Glomerular endothelial cell (primary cell): ENCODE results near the gene SCD5. TPM values are rescaled to one million over a fixed set of nuclear protein-coding genes. Genes with fewer than 3 reads are reported as not detected.

Experiments used
- DNase-seq: peaks from one replicate; pipeline ENCODE4 v3.0.0-alpha.2; 2011; ENCODE audit warnings: low read depth, low spot score; ENCODE audit errors: extremely low read depth
- total RNA-seq: library from RNA; depleted of rRNA; stranded (reverse); fragments of >200 nt; gene quantifications from 2 replicates; pipeline ENCODE4 v1.2.3, GENCODE V29; 2015

SCD5 gene
- total RNA-seq, 1 donor from 2014 or later: 28.4 TPM

GRCh38 chr4:82774711-82775171, 23.9 kb downstream of the SCD5 start:
- no peak for DNase-seq

DNA sequence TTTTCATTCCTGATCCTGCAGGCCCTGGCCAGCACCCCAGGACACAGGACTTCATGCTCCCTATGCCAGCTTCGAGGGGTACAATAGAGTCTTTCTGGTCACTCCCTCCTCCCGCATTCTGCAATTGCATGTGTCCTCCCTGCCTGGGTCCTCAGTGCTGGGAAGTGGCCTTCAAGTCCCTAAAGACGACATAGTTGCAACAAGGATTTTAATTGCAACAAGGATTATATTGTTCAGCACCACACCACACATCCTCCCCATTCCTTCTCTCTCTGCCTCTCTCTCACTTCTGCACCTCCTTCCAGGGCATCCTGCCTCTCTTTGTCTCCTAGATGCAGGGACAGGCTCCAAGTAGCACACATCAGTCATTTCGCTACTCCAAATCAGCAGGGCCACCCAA, 25.5 kb downstream of the SCD5 start:
- no peak for DNase-seq

DNA sequence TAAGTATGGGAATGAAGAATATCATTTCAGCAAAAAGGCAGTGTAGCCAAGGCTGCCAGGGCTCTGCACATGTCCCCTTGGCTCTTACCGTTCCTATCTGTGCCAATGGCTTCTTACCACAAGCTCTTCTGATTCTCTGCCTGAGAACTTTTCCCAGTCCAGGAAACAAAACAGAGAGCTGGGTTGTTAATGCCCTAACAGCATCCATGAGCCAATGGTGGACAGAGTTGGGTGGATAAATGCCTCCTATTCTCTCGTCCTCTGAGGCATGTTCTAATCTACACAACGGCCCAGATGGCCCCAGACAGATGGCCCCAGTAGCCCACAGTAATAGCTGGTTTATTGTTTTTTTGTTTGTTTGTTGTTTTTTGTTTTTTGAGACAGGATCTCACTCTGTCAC, 28.0 kb downstream of the SCD5 start:
- DNase-seq: no peak

DNA sequence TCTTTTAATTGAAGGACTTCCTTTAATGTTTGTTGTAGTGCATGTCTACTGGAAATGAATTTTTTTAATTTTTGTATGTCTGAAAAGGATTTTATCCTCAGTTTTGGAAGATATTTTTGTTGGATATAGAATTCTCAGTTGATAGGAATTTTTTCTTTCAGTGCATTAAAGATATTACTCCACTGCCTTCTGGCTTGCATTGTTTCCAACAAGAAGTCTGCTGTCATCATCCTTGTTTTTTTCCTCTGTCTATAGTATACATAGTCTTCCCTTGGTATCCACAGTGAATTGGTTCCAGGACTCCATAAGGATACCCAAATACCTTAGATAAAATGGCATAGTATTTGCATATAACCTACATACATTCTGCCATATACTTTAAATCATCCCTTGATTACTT, 33.5 kb downstream of the SCD5 start:
- DNase-seq: no peak

DNA sequence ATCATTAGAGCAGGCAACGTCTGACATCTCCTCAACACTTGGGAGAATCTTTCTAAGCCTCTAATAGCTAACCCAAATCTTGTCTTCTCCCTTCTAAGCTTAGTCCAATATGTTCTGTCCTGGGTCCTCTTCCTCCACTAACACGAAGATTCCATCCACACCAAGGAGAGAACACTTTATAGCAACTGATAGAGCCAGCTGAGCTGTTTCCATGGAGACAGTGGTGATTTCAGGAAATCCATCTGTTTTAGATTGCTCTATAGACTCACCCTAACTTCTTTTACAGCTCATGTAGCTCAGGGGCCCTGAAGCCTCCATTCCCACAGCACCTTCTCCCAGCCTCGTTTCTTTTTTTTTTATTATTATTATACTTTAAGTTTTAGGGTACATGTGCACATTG, 37.4 kb downstream of the SCD5 start:
- DNase-seq: no peak

- no peak for DNase-seq
Observed at GRCh38 chr4:82758701-82759685, 39.6 kb downstream of the SCD5 start.

DNA sequence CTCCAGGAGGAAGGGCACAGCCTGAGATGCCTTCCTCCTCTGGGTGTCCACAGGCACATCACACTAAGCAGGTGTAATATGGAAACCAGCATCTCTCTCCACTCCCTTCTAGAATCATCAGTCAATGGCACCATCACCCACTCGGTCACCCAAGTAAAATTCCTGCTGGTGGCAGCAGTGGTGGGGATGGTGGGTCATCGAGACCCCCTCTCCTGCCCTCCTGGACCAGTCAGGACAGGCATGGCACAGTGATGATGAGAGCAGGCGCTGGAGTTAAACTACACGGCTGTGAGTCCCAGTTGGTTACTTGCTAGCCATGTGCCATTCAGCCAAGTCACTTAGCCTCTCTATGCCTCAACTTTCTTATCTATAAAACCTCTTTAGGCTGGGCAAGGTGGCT, 42.5 kb downstream of the SCD5 start:
- DNase-seq: no peak

DNA sequence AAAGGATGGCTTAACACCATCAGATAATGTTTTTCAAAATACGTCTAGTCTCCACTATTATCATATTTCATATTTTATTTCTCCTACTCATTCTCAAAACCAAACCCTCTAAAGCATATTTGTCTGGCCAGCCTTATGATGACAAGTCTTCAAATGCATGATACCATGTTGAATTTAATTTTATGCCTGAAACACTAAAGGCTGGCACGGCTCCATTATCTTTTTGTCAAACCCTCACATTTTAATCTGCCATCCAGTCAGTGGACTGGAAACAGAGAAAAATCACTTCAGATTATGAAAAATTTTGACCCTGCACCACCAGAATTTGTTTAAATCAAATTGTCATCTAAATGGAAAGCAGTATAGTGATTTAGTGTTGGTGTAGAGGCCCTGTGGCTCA, 42.9 kb downstream of the SCD5 start:
- no peak for DNase-seq

GRCh38 chr4:82754513-82755165, 44.0 kb downstream of the SCD5 start:
- no peak for DNase-seq

DNA sequence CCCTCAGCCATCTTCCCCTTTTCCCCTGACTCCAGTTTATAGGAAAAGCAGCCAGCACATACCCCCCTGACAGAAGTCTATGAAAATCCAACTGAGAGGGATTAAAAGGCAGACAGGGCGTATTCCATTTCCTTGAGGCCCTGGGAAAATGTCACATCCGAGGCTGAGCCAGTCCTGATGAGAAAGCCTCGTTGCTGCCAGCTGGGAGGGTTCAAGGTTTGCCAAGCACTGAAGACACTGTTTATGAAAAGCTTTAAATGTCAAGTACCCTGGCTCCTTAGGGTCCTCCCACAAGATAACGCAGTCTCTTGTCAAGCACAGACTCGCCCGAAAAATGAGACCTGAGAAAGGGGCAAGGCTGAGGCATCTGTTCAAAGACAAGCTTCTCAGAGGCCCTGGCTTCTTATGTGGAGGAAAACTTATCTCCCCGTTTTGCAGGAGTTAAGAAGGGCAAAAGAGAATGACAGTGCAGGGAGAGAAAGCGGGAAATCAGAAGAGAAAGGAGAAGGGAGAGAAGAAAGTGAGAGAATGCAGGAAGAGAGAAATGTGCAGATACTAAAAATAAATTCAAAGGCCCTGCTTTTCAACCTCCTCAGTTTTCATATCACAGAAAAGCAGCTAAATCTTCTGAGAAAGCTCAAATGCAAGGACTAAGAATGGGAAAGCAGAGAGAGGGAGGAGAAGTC, 44.7 kb downstream of the SCD5 start:
- no peak for DNase-seq

DNA sequence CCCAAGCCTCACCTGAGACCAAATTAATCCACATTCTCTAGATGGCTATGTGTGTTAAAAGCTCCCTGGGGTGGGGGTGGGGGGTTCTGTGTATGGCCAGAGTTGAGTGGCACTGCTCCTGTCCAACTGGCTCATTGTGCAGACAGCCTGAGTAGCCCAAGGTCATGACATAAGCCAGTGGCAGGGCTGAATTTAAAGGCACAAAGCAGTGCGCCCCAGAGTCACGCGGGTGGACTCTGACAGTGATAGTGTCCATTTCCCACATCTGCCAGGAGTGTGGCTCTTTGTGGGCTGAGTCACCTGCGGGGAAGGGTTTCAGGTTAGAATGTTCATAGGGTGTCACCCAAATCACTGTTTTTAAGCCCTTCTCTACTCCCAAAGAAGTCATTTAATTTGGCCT, 45.4 kb downstream of the SCD5 start:
- DNase-seq: no peak

DNA sequence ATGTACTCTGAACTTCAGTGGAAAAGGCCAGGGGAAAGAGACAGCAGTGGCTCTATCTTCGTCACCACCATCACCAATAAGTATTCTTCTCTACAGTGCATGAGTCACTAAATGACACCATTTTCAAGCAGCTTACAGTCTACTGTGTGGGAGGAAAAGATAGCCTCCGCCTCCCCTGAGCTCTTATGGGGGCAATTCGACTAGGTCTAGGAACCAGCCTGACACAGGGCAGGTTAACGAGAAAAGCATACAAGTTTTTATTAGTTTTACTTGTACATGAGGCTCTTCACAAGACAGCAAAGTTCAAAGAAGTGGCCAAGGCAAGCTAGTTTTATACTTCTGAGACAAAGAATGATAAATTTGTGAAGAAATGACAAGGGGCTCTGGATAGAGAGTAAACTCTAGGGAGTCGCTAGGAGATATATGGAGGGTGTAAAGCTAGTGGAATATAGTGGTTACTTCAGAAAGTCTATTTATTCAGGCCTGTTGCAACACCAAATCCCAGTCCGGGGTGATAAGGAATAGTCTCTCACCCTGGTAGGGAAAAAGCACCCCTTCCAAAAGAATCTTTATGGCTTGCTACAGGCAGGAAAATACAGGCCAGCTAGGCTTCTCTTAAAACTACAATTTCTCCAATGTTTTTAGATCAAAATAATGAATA, 49.7 kb downstream of the SCD5 start:
- DNase-seq: no peak

GRCh38 chr4:82747686-82748575, 50.7 kb downstream of the SCD5 start:
- no peak for DNase-seq

DNA sequence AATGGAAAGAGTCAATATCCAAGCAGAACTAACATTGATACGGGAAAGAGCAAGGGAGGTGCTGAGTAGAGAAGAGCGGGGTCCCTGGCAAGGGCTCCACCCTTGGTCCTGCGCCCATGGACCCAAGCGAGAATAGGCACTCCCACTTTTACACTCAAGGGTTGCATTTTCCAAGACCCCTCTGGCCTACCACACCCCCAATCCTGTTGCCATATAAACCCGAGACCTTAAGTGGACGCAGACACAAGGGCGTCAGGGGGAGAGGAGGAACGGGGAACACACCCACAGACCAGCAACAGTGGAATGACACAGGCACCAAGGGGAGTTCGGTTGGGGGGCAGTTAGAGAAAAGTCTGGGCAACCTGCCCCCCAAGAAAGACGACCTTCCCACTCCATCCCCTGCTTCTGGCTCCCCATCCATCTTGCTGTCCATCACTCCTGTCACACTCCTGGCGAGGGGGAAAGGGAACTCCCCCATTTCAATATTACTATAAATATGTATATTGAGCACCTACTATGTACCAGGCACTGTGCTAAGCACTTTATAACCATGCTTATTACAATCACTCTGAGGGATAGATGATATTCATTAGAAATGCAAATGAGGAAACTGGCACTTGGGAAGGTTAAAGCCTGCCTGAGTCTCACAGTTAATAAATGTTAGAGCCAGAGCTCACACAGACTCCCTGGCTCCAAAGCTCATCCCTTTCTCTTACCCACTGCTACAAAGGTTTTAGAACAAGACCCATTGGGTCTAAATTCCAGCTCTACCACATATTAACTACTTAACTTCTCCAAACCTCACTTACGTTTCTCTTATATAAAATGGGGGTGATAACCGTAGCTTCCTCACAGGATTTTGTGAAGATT, 51.7 kb downstream of the SCD5 start:
- DNase-seq: no peak

- no peak for DNase-seq
Observed at GRCh38 chr4:82745173-82745842, 53.3 kb downstream of the SCD5 start.

DNA sequence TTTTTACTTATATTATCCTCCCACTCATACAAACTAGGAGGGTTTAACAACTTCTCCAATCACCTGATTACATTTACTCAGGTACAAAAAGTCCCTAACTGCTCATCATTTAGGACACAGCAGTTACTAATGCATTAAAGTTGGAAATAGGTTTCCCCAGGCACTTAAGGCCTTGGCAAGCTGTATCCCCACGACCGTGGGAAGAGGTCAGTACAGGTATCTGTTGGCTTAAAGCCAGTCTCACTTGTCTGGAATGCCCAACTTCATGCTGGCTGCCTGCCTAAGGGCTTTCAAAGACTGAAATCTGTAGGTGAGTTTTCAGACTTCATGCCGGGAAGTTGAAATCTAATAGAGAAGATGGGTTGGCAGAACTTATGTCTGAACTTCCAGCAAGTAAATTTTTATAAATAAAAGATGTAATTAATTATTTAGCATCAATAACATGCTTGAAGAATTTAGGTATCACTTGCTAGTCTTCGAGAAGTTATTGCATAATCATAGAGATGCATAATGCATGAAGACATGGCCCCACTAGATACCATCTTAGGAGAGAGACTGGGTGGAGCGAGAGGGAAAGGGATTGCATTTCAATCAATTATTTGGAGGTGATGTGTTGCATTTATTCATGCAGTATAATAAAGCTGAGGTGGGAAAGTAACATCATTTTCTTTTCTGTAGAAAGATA, 54.2 kb downstream of the SCD5 start:
- no peak for DNase-seq

GRCh38 chr4:82741188-82741587, 57.4 kb downstream of the SCD5 start:
- no peak for DNase-seq
